Stimulated activated CD4-positive, alpha-beta T cell treated with anti-CD3 and anti-CD28 coated beads, Interleukin-12 subunit alpha, Interleukin-12 subunit beta, amount 100 ng/mL, for 48 hours (primary cell): ENCODE data around the gene IRS1.
A peak's percentile ranks its signal among the peaks of the same experiment; 100 is the strongest.
"Not testable (repeated sequence)": the region's sequence is repeated elsewhere in the genome, so short reads cannot be mapped to it uniquely, and the experiment has no call there.

Experiments
- DNase-seq, 3 donors: peaks; one replicate each; pipeline ENCODE4 v3.0.0-alpha.2; 2020; ENCODE audit warnings: low read depth in 2 of 3, low spot score in 1 of 3

Gene IRS1, protein sequence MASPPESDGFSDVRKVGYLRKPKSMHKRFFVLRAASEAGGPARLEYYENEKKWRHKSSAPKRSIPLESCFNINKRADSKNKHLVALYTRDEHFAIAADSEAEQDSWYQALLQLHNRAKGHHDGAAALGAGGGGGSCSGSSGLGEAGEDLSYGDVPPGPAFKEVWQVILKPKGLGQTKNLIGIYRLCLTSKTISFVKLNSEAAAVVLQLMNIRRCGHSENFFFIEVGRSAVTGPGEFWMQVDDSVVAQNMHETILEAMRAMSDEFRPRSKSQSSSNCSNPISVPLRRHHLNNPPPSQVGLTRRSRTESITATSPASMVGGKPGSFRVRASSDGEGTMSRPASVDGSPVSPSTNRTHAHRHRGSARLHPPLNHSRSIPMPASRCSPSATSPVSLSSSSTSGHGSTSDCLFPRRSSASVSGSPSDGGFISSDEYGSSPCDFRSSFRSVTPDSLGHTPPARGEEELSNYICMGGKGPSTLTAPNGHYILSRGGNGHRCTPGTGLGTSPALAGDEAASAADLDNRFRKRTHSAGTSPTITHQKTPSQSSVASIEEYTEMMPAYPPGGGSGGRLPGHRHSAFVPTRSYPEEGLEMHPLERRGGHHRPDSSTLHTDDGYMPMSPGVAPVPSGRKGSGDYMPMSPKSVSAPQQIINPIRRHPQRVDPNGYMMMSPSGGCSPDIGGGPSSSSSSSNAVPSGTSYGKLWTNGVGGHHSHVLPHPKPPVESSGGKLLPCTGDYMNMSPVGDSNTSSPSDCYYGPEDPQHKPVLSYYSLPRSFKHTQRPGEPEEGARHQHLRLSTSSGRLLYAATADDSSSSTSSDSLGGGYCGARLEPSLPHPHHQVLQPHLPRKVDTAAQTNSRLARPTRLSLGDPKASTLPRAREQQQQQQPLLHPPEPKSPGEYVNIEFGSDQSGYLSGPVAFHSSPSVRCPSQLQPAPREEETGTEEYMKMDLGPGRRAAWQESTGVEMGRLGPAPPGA (N-terminal part only)

GRCh38 chr2:226799211-226799975 is at the start of gene IRS1:
Gene IRS1, minus strand, starts transcription at chr2:226799820. Its CDS starts 1,082 bp downstream, at chr2:226798738.
- peak; percentile 27 to 54 (median 31) for DNase-seq

GRCh38 chr2:226849349-226849748 is 49.7 kb upstream of the IRS1 start:
- no peak for DNase-seq

DNA sequence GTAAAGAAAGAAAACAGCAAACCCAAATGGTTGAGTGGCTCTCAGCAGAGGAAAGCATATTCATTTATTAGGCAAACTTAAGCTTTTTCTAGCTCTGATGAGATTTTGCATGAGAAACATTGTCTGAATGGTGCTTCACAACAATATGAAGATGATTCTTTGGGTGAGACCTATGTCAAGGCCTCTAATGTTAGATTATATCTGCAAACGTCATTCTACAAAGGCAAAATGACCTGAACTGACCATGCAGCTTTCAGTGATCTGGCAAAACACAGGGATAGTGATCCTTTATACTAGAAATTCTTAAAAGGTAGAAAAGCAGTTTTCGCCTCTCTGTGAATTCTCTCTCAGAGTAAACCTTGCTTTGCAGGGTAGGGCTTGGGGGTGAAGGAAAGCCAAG is 47.9 kb upstream of the IRS1 start:
- DNase-seq, result no peak

GRCh38 chr2:226847090-226847489 is 47.5 kb upstream of the IRS1 start:
- no peak for DNase-seq

DNA sequence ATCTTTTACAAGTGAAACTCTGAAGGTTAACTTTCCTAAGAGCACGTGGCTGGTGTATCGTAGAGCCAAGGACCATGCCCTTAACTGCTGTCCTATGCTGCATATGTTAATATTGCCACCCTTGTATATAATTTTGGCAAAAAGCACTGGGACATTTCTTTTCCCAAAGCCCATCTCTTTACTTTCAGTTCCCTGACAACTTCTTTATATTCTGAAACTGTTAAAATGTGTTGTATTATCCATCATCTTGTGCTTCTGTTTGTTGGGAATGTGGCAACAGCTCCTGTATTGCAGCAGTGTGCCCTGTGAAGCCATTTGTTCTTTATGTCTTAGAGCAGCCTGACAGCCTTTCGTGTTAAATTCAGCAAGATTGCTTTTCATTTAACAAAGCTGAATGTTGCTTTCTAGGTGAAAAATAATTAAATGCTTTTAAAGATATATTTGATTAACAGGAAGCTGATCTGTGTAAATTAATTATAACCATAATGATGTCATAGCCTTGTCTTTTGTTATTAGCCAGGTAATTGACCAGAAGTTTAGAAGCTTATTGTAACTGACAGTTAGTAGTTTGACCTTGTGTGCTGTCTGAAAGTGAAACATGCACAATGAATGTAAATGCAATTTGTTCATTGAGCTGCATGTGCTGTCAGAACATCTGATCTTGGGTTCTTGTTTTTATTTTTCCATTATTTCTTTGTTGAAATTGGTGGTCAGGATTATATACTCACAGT is 45.9 kb upstream of the IRS1 start:
- DNase-seq, result no peak

DNA sequence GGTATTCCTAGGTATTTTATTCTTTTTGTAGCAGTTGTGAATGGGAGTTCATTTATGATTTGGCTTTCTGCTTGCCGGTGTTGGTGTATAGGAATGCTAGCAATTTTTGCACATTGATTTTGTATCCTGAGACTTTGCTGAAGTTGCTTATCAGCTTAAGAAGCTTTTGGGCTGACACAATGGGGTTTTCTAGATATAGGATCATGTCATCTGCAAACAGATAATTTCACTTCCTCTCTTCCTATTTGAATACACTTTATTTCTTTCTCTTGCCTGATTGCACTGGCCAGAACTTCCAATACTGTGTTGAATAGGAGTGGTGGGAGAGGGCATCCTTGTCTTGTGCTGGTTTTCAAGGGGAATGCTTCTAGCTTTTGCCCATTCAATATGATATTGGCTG is 43.4 kb upstream of the IRS1 start:
- not testable (repeated sequence) for DNase-seq

GRCh38 chr2:226839951-226840350 is 40.3 kb upstream of the IRS1 start:
- DNase-seq, result no peak

GRCh38 chr2:226839161-226839560 is 39.5 kb upstream of the IRS1 start:
- no peak for DNase-seq

DNA sequence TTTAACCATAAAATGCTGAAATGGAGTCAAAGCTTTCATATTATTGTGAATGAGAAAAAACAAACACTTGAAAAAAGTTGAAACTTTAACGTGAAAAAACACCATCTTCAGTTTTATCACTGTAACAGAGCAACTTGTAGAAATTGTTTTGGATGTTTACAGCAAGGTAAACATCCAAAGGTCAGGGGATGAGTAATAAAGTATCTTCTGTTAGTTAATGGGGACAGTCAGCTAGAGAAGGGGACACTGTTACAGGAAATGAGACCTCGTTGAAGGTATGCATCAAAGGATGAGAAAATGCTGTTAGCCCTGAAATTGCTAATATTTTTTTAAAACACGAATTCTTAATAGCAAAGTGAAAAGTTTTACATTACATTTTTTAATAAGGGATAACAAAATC is 39.1 kb upstream of the IRS1 start:
- no peak for DNase-seq

GRCh38 chr2:226837787-226838603 is 38.4 kb upstream of the IRS1 start:
- DNase-seq, result no peak

DNA sequence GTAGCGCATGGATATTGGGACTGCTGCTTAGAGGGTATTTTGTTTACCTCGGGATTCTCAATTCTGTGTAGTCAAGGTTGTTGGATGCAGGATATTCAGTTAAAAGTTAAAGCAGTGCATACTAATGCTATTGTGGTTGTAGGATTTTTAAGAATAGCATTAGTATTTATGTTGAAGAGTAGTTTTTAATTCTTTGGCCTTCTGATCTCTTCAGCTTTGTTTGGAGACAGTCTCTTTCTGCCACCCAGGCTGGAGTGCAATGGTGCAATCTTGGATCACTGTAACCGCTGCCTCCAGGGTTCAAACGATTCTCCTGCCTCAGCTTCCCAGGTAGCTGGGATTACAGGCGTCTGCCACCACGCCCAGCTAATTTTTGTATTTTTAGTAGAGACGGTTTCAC is 37.7 kb upstream of the IRS1 start:
- no peak for DNase-seq

DNA sequence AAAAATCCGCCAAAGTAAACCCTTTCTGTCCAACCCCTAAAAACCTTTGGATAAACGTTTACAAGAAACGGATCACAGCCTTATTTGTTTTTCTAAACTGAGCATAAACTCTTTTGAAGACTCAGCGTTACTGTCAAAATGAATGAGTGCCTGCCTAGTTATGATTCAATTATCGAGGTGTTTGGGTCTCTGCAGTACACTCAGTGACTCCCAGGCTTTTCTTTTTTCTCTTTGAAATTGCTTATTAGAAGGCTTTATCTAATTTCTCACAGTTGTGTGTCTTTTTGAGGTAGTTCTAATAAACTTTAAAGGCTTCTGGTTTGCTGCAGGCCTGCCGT is 36.9 kb upstream of the IRS1 start:
- no peak for DNase-seq

DNA sequence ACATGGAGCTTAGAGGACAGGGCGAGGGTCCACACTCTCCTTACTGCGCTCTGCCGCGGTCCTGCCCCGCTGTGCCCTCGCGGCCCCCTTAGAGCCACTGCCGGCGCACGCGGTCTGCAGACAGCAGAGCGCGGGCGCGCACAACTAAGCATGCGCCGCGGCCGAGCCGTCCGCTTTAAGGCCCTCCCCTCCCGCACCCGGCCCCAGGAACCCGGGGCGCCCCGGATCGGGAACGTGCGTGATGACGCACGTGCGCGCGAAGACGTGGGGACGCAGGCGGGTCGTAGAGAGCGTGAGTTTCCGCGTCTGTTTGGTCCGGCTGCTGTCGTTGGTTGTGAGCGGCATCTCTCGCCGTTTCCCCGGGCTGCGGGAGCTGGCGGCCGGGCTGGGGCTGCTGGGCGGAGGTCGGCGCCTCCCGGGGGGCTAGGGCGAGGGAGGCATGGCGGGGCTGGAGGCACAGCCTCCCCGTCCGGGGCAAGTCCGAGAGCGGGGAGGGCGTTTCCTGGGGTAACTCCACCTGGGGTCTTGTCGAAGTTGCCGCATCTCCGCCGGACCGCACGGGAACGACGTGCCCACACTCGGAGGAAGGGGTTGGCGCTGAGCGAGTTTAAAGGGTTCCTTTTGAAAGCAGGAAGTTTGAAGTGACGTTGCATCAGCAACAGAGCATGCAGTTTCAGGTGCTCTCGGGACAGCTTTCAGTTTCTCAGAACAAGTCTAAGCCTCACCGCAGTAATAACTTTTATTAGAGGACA is 36.4 kb upstream of the IRS1 start, which contains the start of gene RHBDD1:
Gene RHBDD1 (plus strand): TSS at position 259 of the 752 bp plus-strand sequence. CDS start 28,640 bp downstream, outside the sequence.
- peak; percentile 83 to 93 (median 90) for DNase-seq

GRCh38 chr2:226835420-226835795 is 35.8 kb upstream of the IRS1 start:
- no peak for DNase-seq

GRCh38 chr2:226834880-226835279 is 35.3 kb upstream of the IRS1 start:
- not testable (repeated sequence) for DNase-seq

- DNase-seq, result no peak
Observed at GRCh38 chr2:226832061-226832460, 32.4 kb upstream of the IRS1 start.

- no peak for DNase-seq
Observed at GRCh38 chr2:226831266-226831665, 31.6 kb upstream of the IRS1 start.

GRCh38 chr2:226829721-226830631 is 30.4 kb upstream of the IRS1 start:
- no peak for DNase-seq
